ENCODE measurements around the gene SVOP.
"Not testable (repeated sequence)": the region's sequence is repeated elsewhere in the genome, so short reads cannot be mapped to it uniquely, and the experiment has no call there.

The SVOP gene

DNA sequence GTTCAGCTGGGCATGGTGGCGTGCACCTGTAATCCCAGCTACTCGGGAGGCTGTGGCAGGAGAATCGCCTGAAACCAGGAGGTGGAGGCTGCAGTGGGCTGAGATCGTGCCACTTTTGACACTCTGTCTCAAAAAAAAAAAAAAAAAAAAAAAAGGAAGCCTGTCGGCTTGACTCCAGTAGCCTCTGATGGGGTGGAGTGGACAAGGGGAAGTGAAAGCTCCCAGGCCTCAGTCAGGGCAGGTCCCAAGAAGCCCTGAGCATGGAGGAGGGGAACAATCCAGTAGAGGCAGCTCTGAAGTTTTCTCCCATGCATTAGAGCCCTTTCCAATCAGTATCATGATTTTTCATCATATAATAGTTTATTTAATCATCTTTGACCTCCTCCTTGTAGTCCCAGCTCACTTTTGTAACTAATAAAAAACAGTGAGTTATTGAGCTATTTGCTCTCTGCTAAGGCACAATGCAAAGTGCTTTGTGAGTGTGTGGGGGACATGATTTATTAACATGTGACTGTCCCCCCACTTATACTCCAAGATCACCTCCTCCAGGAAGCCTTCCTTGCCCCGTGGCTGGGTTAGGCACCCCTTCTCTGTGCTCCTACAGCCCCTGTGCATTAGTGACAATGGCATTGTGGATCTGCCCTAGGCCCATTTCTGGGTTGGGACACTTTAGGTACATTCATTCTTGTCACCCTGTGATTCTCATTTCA lies 158.8 kb downstream of the SVOP start:
- TF ChIP-seq, protein P1, sequence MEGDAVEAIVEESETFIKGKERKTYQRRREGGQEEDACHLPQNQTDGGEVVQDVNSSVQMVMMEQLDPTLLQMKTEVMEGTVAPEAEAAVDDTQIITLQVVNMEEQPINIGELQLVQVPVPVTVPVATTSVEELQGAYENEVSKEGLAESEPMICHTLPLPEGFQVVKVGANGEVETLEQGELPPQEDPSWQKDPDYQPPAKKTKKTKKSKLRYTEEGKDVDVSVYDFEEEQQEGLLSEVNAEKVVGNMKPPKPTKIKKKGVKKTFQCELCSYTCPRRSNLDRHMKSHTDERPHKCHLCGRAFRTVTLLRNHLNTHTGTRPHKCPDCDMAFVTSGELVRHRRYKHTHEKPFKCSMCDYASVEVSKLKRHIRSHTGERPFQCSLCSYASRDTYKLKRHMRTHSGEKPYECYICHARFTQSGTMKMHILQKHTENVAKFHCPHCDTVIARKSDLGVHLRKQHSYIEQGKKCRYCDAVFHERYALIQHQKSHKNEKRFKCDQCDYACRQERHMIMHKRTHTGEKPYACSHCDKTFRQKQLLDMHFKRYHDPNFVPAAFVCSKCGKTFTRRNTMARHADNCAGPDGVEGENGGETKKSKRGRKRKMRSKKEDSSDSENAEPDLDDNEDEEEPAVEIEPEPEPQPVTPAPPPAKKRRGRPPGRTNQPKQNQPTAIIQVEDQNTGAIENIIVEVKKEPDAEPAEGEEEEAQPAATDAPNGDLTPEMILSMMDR (IDR thresholded peaks at IDR 0.05; ENCODE audit: control extremely low read depth, extremely low read depth, low read depth, missing control alignments): no peak
- DNase-seq (ENCODE audit: extremely low spot score): peak; percentile 56
- POLR2A ChIA-PET: no interaction called here
- CTCF ChIA-PET: interaction anchor here (0.7 to 2.5 kb wide), 5 partner anchors 9 to 230 kb away, joined by 3 to 14 read pairs (median 5); no protein-coding TSS in a partner anchor

DNA sequence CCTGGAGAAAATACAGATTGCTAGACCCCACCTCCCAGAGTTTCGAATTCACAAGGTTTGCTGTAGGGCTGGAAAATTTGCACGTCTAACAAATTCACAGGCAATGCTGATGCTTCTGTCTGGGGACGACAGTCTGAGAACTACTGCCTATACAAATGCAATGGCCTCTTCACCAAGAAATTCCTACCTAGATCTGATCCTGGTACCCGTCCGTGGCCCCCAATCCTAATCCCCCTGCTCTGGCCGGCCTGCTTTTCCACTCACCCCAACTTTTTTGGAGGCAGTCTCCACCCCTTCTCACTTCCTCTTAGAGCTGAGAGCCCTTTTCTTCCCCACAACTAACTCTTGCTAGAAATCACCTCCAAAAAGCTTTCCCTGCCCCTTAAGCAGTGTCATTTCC lies 160.4 kb downstream of the SVOP start:
- TF ChIP-seq, protein P1 (IDR thresholded peaks at IDR 0.05; ENCODE audit: control extremely low read depth, extremely low read depth, low read depth, missing control alignments): no peak
- DNase-seq (ENCODE audit: extremely low spot score): no peak
- ChIA-PET POLR2A (interaction anchor here (0.6 kb wide), 1 partner anchor 10 kb away, joined by 9 read pairs; no protein-coding TSS in a partner anchor), CTCF (interaction anchor here (2.5 kb wide), 1 partner anchor 24 kb away, joined by 14 read pairs; no protein-coding TSS in a partner anchor)

DNA sequence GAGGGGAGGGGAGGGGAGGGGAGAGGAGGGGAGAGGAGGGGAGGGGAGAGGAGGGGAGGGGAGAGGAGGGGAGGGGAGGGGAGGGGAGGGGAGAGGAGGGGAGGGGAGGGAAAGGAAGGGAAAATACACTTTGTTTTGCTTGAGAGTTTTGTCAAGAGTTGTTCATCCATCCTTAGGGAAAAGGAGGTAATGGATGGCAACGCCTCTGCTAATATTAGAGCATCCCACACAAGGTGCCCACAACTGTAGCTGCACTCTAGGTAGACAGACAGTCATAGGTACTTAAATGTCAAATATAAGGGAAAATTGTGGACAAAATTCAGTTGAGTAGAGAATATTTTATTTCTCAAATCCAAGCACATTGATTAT lies 161.0 kb downstream of the SVOP start:
- TF ChIP-seq, protein P1 (IDR thresholded peaks at IDR 0.05; ENCODE audit: control extremely low read depth, extremely low read depth, low read depth, missing control alignments): no peak
- POLR2A ChIA-PET: interaction anchor here (0.6 kb wide), 1 partner anchor 9 kb away, joined by 6 read pairs; no protein-coding TSS in a partner anchor
- no peak for DNase-seq (ENCODE audit: extremely low spot score)
- CTCF ChIA-PET: interaction anchor here (1.1 kb wide), 1 partner anchor 252 kb away, joined by 4 read pairs; no protein-coding TSS in a partner anchor

DNA sequence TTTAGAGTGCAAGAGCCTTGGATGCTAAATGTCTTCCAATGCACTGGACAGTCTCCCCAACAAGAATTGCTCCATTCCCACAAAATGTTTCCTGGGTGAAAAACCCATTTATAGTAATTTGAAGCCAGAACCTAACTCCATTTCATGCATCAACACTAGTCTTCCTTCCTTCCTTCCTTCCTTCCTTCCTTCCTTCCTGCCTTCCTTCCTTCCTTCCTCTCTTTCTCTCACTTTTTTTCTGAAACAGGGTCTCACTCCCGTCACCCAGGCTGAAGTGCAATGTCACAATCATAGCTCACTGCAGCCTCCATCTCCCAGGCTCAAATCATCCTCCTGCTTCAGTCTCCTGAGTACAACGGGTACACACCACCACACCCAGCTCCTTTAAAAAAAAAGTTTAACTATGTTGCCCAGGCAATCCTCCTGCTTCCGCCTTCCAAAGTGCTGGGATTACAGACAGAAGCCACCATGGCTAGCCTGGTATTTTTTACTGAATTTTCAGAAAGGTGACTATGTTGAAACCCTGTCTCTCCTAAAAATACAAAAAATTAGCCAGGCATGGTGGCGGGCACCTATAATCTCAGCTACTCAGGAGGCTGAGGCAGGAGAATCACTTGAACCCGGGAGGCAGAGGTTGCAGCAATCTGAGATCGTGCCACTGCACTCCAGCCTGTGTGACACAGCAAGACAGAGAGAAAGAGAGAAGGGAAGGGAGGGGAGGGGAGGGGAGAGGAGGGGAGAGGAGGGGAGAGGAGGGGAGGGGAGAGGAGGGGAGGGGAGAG lies 161.5 kb downstream of the SVOP start:
- POLR2A ChIA-PET: interaction anchor here (0.6 kb wide), 1 partner anchor 10 kb away, joined by 6 read pairs; no protein-coding TSS in a partner anchor
- not testable (repeated sequence) for DNase-seq (ENCODE audit: extremely low spot score)
- CTCF ChIA-PET: interaction anchor here (1.1 kb wide), 1 partner anchor 253 kb away, joined by 4 read pairs; no protein-coding TSS in a partner anchor

DNA sequence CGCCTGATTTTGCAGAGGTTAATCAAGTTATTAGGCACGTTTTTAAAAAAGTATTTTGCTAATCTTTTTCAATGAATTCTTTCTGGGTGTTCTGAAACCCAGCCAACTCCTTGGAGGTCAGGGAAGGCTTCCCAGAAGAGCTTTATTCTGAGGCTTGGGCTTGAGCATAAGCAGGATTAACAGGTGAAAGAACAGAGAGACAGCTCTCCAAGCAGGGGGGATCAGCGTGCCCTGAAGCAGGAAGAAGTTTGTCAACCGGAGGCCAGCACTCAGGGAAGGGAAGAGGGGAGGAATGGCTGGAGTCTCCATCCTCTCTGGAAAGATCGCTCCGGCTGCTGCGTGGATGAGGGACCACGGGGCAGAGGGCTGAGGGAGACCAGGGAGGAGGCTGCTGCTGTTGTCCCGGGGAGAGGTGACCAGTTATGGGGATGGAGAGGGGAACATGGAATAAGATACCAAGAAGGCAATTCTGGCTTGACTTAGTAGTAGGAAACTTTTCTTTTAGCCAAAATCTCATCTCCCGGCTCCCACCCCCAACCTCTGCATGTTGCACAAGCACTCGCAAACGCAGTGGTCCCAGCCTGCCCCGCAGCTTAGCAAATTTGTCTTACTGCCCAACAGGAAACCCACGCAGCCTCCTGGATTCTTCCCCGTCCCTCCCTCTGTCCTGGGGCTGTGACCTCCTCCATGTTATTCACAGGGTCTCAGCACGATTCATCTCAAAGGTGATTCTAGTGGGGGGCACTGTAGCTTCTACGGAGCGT lies 162.4 kb downstream of the SVOP start:
- DNase-seq (ENCODE audit: extremely low spot score): no peak
- POLR2A ChIA-PET: no interaction called here
- TF ChIP-seq, protein P1 (IDR thresholded peaks at IDR 0.05; ENCODE audit: control extremely low read depth, extremely low read depth, low read depth, missing control alignments): no peak
- CTCF ChIA-PET: interaction anchor here (0.7 to 1.6 kb wide), 5 partner anchors 92 to 253 kb away, joined by 3 to 4 read pairs (median 3); no protein-coding TSS in a partner anchor

Data from GM10248 (cell line).